Measurements from ENCODE around the gene VIPR2.

- TF ChIP-seq EZH2 (IDR thresholded peaks at IDR 0.05; ENCODE audit: low read depth, unreplicated experiment) (no peak), CTCF (conservative IDR thresholded peaks at IDR 0.05; ENCODE audit: low read depth in 2 of 2) (no peak), ZNF331 (CRISPR knock-in tag; IDR thresholded peaks at IDR 0.05; ENCODE audit: low read depth) (no peak), ETS1 (IDR thresholded peaks at IDR 0.05) (no peak), POLR2AphosphoS5 (IDR thresholded peaks at IDR 0.05; ENCODE audit: low read depth) (no peak), CREB1 (CRISPR knock-in tag; IDR thresholded peaks at IDR 0.05; ENCODE audit: low read depth) (no peak), NANOG (IDR thresholded peaks at IDR 0.05; ENCODE audit: borderline replicate concordance) (no peak), EZH2phosphoT487 (IDR thresholded peaks at IDR 0.05; ENCODE audit: unreplicated experiment) (no peak), REST (IDR thresholded peaks at IDR 0.05; ENCODE audit: unreplicated experiment) (no peak), JUNB (IDR thresholded peaks at IDR 0.05; ENCODE audit: unreplicated experiment) (no peak), STAT1 (IDR thresholded peaks at IDR 0.05; ENCODE audit: unreplicated experiment) (no peak)
These were observed 28.8 kb downstream of the VIPR2 start for GRCh38 chr7:159115601-159116501.

Data from GM23338 (cell line).